SKM-1 (cell line): ENCODE data around the gene ZSCAN22.
"Not testable (repeated sequence)": the region's sequence is repeated elsewhere in the genome, so short reads cannot be mapped to it uniquely, and the experiment has no call there.

Source experiments
- DNase-seq: peaks from one replicate; lab custom pipeline; 2025; ENCODE audit not compliant: unreplicated experiment; lab: John Stamatoyannopoulos, UW

Gene ZSCAN22

DNA sequence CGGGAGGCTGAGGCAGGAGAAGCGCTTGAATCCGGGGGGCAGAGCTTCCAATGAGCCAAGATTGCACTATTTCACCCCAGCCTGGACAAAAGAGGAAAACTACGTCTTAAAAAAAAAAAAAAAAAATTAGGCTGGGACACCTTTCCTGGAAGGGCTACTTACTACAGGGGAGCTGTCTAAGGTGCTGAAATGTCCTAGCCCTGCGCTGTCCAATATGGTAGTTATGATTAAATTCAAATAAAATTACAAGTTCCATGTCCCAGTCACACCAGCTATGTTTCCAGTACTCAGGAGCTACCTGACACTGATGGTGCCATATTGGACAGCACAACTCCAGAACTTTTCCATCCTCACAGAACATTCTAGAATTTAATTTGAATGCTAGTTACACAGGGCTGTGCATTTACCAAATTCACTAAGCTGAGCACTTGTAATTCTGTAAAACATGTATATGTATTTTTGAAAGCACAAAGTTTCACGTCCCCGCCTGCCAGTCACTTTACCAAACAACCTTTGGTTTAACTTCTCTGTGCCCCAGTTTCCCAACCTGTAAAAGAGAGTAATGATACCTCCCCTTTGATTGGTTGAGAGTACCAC, 9.2 kb upstream of the ZSCAN22 start:
- DNase-seq = no peak

- no peak for DNase-seq
These were observed 8.5 kb upstream of the ZSCAN22 start for GRCh38 chr19:58318297-58318696.

DNA sequence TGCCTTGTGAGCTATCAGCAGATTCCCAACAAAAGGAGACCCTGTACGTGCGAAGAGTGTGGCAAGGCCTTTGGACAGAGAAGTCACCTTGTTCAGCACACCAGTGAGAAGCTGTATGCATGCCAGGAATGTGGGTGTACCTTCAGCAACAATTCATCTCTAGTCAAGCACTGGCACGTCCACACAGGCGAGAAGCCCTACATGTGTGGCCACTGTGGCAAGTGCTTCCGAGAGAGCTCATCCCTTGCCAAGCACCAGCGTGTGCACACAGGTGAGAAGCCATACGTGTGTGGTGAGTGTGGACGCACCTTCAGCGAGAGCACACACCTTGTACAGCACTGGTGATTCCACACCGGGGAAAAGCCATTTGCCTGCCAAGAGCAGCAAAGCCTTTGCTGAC, 7.6 kb upstream of the ZSCAN22 start:
- no peak for DNase-seq

GRCh38 chr19:58325311-58326022, 1.3 kb upstream of the ZSCAN22 start:
- DNase-seq = no peak

DNA sequence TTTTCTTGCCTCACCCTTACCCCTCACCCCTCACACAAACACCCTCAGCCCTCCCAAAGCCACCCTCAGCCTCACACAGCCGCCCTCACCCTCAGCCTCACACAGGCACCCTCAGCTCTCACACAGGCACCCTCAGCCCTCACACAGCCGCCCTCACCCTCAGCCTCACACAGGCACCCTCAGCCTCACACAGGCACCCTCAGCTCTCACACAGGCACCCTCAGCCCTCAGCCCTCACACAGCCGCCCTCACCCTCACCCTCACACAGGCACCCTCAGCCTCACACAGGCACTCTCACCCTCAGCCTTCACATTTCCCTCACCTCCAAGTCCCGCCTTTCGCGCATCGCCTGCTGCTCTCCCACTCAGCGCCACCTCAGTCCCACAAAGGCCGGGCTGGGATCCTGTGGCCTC, 287 bp upstream of the ZSCAN22 start:
- no peak for DNase-seq

GRCh38 chr19:58328999-58329398, 2.2 kb downstream of the ZSCAN22 start:
- DNase-seq = no peak

DNA sequence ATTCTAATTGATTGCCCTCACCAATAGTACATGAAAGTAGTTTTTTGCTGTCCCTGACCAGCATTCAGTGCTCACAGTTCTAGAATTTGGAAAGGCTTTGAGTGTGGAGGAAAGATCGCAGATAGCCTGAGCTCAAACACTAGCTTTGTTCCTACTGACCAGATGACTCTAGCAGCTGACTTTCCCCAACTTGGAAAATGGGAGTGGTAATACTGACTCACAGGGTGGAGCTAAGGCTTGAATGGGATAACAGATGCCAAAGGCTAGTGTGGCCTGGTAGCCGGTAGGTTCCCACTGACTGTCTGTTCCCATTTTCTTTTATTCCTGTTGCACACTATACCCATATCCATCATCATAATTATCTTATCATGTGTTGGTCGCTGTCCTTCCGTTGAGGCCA, 3.7 kb downstream of the ZSCAN22 start:
- no peak for DNase-seq

DNA sequence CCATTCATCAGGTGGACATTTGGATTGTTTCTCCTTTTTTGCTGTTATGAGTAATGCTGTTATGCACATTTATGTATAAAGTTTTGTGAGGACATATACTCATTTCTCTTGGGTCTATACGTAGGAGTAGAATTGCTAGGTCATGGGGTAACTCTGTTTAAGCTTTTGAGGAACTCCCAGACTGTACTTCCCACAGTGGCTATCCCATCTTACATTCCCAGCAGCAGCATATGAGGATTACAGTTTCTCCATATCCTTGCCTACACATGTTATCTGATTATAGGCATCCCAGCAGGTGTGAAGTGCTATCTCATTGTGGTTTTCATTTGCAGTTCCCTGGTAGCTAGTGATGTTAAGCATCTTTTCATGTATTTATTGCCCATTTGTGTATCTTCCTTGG, 5.9 kb downstream of the ZSCAN22 start:
- no peak for DNase-seq

DNA sequence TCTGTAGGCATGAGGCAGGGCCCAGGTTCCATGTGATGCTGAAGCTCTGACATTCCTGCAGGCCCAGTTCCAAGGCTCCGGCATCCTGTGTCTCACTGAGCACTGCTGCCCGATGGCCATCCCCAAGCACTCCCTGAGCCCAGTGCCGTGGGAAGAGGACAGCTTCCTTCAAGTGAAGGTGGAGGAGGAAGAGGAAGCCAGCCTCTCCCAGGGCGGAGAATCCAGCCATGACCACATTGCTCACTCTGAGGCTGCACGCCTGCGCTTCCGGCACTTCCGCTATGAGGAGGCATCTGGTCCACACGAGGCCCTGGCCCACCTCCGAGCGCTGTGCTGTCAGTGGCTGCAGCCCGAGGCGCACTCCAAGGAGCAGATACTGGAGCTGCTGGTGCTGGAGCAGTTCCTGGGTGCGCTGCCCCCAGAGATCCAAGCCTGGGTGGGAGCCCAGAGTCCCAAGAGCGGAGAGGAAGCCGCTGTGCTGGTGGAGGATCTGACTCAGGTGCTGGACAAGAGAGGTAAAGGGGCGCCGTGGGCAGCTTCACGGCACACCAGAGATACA, 8.0 kb downstream of the ZSCAN22 start:
- no peak for DNase-seq

GRCh38 chr19:58335630-58336029, 8.8 kb downstream of the ZSCAN22 start:
- no peak for DNase-seq

DNA sequence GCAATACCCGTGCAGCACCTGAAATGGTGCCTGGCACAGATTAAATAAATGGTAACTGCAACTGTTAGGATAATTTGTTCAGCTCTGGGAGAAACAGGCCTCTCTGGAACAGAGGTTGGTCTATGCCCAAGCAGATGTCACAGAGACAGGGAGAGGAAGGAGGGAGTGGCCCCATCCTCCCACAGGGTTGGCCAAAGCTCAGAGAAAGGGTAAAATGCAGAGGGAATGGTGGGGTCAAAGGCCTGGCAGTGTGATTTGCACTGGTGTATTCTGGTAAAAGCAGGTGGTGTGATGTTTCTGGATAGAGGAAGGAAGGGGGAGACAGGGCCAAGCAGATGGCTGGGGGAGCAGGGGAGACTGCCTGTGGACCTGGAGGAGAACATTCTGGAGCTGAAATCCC, 9.4 kb downstream of the ZSCAN22 start:
- DNase-seq = no peak

DNA sequence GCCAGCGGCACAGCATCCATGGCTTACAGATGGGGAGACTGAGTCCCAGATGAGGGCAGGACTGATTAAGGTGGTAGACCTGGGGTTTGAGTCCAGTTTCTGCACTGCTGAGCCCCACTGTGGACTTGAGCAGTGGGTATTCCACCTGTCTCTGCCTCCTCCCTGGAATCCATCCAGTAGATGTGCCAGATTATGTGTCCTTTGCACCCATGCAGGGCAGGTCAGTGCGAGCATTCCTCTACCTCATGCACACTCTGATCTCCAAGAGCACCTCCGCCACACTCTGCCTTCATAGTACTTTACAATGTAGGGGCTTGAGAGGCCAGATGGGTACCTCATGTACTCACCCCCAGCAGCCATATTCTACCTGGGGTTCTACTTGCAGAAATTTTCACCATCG, 10.0 kb downstream of the ZSCAN22 start:
- no peak for DNase-seq

DNA sequence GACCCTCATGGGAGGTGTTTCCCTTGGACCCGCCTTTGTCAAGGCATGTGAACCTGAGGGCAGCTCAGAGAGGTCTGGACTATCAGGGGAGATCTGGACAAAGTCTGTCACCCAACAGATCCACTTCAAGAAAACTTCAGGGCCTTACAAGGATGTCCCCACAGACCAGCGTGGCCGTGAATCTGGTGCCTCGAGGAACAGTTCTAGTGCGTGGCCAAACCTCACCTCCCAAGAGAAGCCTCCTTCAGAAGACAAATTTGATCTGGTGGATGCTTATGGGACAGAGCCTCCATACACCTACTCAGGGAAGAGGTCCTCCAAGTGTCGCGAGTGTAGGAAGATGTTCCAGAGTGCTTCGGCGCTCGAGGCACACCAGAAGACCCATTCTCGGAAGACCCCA, 11.5 kb downstream of the ZSCAN22 start:
- DNase-seq = no peak

DNA sequence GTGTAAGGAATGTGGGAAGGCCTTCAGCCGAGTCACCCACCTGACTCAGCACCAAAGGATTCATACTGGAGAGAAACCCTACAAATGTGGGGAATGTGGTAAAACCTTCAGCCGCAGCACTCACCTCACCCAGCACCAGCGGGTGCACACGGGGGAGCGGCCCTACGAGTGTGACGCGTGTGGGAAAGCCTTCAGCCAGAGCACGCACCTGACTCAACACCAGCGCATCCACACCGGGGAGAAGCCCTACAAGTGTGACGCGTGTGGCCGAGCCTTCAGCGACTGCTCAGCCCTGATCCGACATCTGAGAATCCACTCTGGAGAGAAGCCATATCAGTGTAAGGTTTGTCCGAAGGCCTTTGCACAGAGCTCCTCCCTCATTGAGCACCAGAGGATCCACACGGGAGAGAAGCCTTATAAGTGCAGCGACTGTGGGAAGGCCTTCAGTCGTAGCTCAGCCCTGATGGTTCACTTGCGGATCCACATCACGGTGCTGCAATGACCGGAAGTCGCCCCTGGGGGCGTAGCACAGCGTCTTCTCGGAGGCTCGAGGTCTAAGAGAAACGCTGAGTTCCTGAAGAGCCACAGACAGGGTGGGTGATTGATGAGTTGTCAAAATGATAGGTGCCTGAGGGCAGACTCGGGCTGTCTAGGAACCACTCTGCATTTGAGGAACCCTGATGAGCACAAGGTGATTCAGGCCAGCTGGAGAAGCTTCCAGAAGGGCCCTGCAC, 12.2 kb downstream of the ZSCAN22 start:
- no peak for DNase-seq

- no peak for DNase-seq
These were observed 18.8 kb downstream of the ZSCAN22 start for GRCh38 chr19:58345558-58345957.

- DNase-seq = peak; percentile 16
These were observed 20.5 kb downstream of the ZSCAN22 start for GRCh38 chr19:58346961-58347929.

DNA sequence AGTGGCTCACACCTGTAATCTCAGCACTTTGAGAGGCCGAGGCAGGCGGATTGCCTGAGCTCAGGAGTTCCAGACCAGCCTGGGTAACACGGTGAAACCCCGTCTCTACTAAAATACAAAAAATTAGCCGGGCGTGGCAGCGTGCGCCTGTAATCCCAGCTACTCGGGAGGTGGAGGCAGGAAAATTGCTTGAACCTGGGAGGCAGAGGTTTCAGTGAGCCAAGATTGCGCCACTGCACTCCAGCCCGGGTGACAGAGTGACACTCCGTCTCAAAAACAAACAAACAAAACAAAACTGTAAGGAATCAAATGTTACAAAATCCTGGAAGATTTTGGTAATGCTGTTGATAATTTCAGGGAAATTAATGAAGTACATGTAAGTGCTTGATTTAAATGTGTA, 21.3 kb downstream of the ZSCAN22 start:
- not testable (repeated sequence) for DNase-seq

GRCh38 chr19:58349590-58349989, 22.8 kb downstream of the ZSCAN22 start:
- no peak for DNase-seq

- no peak for DNase-seq
These were observed 23.4 kb downstream of the ZSCAN22 start for GRCh38 chr19:58350001-58350861.
